Measurements from ENCODE around the gene DNAJB8. TPM values are rescaled to one million over a fixed set of nuclear protein-coding genes. Genes with fewer than 3 reads are reported as not detected.

DNAJB8 gene
- polyA plus RNA-seq, 10 donors: not detected

Other genes with a start within 250 kb of the DNAJB8 start
- gene GATA2, start 26.3 kb upstream of the DNAJB8 start, polyA plus RNA-seq (ENCODE audit: insufficient read length in 10 of 10): 1 to 10 TPM; 2.1 to 4.8 (median 3.3) TPM
- 100 to 1,000 TPM in 7 of 10 donors, 10 to 100 TPM in 3; 91.4 to 140 (median 108) TPM for gene RPN1, start 183.9 kb upstream of the DNAJB8 start, polyA plus RNA-seq (ENCODE audit: insufficient read length in 10 of 10)